D721Med (cell line): ENCODE data around the gene MED15.
"Not testable (repeated sequence)": the region's sequence is repeated elsewhere in the genome, so short reads cannot be mapped to it uniquely, and the experiment has no call there.

Source experiments
- DNase-seq: peaks from one replicate; pipeline ENCODE4 v3.0.0; 2011; ENCODE audit warnings: low spot score; ENCODE audit not compliant: insufficient read length
- FAIRE-seq: peaks from 2 replicates; lab custom pipeline; 2011; peaks lifted over from hg19 to GRCh38; lab: Jason Lieb, UNC
- CTCF ChIP-seq: IDR thresholded peaks from 2 replicates; pipeline ENCODE4 v1.5.1; 2012; ENCODE audit warnings: mild to moderate bottlenecking, control low read depth; ENCODE audit not compliant: insufficient read depth; ENCODE audit errors: missing control alignments

Gene MED15

GRCh38 chr22:20472629-20473442 lies 34.6 kb upstream of the MED15 start:
- FAIRE-seq (no peak), DNase-seq (no peak)
- TF ChIP-seq CTCF = no peak

GRCh38 chr22:20475115-20475436 lies 32.3 kb upstream of the MED15 start:
- no peak for TF ChIP-seq CTCF
- FAIRE-seq = no peak
- no peak for DNase-seq

GRCh38 chr22:20475569-20475968 lies 31.8 kb upstream of the MED15 start:
- FAIRE-seq, DNase-seq: not testable (repeated sequence)

- DNase-seq, FAIRE-seq: not testable (repeated sequence)
These were observed 29.4 kb upstream of the MED15 start for GRCh38 chr22:20478059-20478458.

- DNase-seq = no peak
- FAIRE-seq = no peak
- no peak for TF ChIP-seq CTCF
These were observed 27.7 kb upstream of the MED15 start for GRCh38 chr22:20479612-20480196.

- FAIRE-seq, DNase-seq: not testable (repeated sequence)
These were observed 24.3 kb upstream of the MED15 start for GRCh38 chr22:20483143-20483506.

- TF ChIP-seq CTCF = no peak
- FAIRE-seq (no peak), DNase-seq (no peak)
These were observed 23.6 kb upstream of the MED15 start for GRCh38 chr22:20483771-20484170.

- no peak for FAIRE-seq
- TF ChIP-seq CTCF = no peak
- DNase-seq = no peak
These were observed 22.3 kb upstream of the MED15 start for GRCh38 chr22:20484948-20485683.
